Measurements from ENCODE around the gene CACUL1. TPM values are rescaled to one million over a fixed set of nuclear protein-coding genes. Genes with fewer than 3 reads are reported as not detected.

CACUL1 gene
- total RNA-seq, 1 experiment from 2014 or later, result 67.5 TPM

GRCh38 chr10:118669835-118670234 lies 84.9 kb downstream of the CACUL1 start:
- no peaks in the 10 kb centered on the region for H3K4me1 ChIP-seq (ENCODE audit: control insufficient read depth in 1 of 2, insufficient read depth in 2 of 2, low read length in 2 of 2)
- ATAC-seq (no peak), DNase-seq (ENCODE audit: low read depth, low spot score) (no peak)
- BruUV-seq (replicated peaks), result no TSS peak
- intact Hi-C loops (cut with micrococcal nuclease), result no loop called here
- no peak overlapping the region for H2AFZ ChIP-seq (ENCODE audit: low read depth, low read length, poor library complexity, severe bottlenecking)
- POLR2A ChIA-PET, result no interaction called here
- no peak overlapping the region for H3K9ac ChIP-seq (ENCODE audit: low read length)
- no peaks in the 10 kb centered on the region for H4K20me1 ChIP-seq (ENCODE audit: insufficient read depth)
- no peaks in the 10 kb centered on the region for H3K9me3 ChIP-seq (ENCODE audit: control insufficient read depth in 1 of 2, insufficient read depth in 1 of 2, low read depth in 1 of 2, low read length in 2 of 2)
- H3K9me2 ChIP-seq (ENCODE audit: insufficient read depth), result no peaks in the 10 kb centered on the region
- RAD21 ChIA-PET (ENCODE audit: low non-redundant PET in 1 of 2, low total read pairs in 2 of 2, uncharacterized antibody in 2 of 2, unreplicated experiment in 2 of 2), result no interaction called here
- H3K4me3 ChIP-seq (replicated peaks in 1 of 2; ENCODE audit: low read depth in 1 of 2, low read length in 2 of 2), result no peak overlapping the region
- no peaks in the 10 kb centered on the region for H3K27me3 ChIP-seq (ENCODE audit: insufficient read depth, low read length)
- H3K27ac ChIP-seq (ENCODE audit: low read depth, low read length), result no peak overlapping the region
- CTCF ChIA-PET, result no interaction called here
- H3K4me2 ChIP-seq (ENCODE audit: low read length), result no peak overlapping the region
- H3K36me3 ChIP-seq (ENCODE audit: control insufficient read depth in 1 of 2, insufficient read depth in 2 of 2, low read length in 2 of 2), result no peaks in the 10 kb centered on the region
- no peaks in the 10 kb centered on the region for H3K79me2 ChIP-seq (ENCODE audit: insufficient read depth, low read length)
- TF ChIP-seq ZFX (IDR thresholded peaks at IDR 0.05) (no peak), RAD21 (IDR thresholded peaks at IDR 0.05; ENCODE audit: low read depth) (no peak), YY1 (IDR thresholded peaks at IDR 0.05; ENCODE audit: extremely low read depth, insufficient replicate concordance, low read depth, low read length) (no peak), CBX3 (IDR thresholded peaks at IDR 0.05; ENCODE audit: low read depth) (no peak), REST (IDR thresholded peaks at IDR 0.05; ENCODE audit: low read depth) (no peak), POLR2A (IDR thresholded peaks at IDR 0.05; ENCODE audit: borderline replicate concordance, extremely low read depth, insufficient read depth, insufficient read length) (no peak)
- TF ChIP-seq, protein P1, sequence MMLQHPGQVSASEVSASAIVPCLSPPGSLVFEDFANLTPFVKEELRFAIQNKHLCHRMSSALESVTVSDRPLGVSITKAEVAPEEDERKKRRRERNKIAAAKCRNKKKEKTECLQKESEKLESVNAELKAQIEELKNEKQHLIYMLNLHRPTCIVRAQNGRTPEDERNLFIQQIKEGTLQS (IDR thresholded peaks at IDR 0.05), result no peak

All from HCT116 (cell line).